Measurements from ENCODE around the gene TMEM72. TPM values are rescaled to one million over a fixed set of nuclear protein-coding genes. Genes with fewer than 3 reads are reported as not detected.
A peak's percentile ranks its signal among the peaks of the same experiment; 100 is the strongest.

The TMEM72 gene
- total and polyA plus RNA-seq, 4 donors: 0.02 to 0.33 TPM; not detected in 2

- WGBS: 94% methylated on average over 9 of the region's 9 CpGs
- H3K9ac ChIP-seq (ENCODE audit: low read depth in 1 of 2, low read length in 2 of 2): no peak overlapping the region
Observed at GRCh38 chr10:44982496-44982895, 71.4 kb downstream of the TMEM72 start.

More at GRCh38 chr10:44982496-44982895, 71.4 kb downstream of the TMEM72 start:
- peaks cover 0 to under 1% (median 0%) of the 10 kb centered on the region in 4 donors for H3K36me3 ChIP-seq (ENCODE audit: control insufficient read depth in 4 of 4, insufficient read depth in 3 of 4, low read depth in 1 of 4, low read length in 3 of 4)
- H3K27me3 ChIP-seq (ENCODE audit: control insufficient read depth in 4 of 4, insufficient read depth in 4 of 4, low read length in 3 of 4): no peaks in the 10 kb centered on the region
- TF ChIP-seq MAX (IDR thresholded peaks at IDR 0.05) (no peak), FOXA2 (IDR thresholded peaks at IDR 0.05) (no peak), GABPA (IDR thresholded peaks at IDR 0.05 in 1 of 2, conservative IDR thresholded peaks at IDR 0.05 in 1 of 2) (no peak), YY1 (IDR thresholded peaks at IDR 0.05) (no peak), SP1 (IDR thresholded peaks at IDR 0.05) (no peak), RAD21 (IDR thresholded peaks at IDR 0.05) (no peak), FOXA1 (IDR thresholded peaks at IDR 0.05) (no peak), CTCF (IDR thresholded peaks at IDR 0.05; ENCODE audit: low read depth, low read length, missing input control) (no peak), EGR1 (IDR thresholded peaks at IDR 0.05; ENCODE audit: low read depth in 2 of 2) (no peak), RXRA (IDR thresholded peaks at IDR 0.05) (no peak), HNF4A (conservative IDR thresholded peaks at IDR 0.05) (no peak), ZBTB33 (IDR thresholded peaks at IDR 0.05) (no peak), NR2F2 (IDR thresholded peaks at IDR 0.05) (no peak), JUND (IDR thresholded peaks at IDR 0.05) (no peak), TAF1 (conservative IDR thresholded peaks at IDR 0.05) (no peak)
- TF ChIP-seq, protein P1, sequence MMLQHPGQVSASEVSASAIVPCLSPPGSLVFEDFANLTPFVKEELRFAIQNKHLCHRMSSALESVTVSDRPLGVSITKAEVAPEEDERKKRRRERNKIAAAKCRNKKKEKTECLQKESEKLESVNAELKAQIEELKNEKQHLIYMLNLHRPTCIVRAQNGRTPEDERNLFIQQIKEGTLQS (IDR thresholded peaks at IDR 0.05): no peak
- TF ChIP-seq, protein P2, sequence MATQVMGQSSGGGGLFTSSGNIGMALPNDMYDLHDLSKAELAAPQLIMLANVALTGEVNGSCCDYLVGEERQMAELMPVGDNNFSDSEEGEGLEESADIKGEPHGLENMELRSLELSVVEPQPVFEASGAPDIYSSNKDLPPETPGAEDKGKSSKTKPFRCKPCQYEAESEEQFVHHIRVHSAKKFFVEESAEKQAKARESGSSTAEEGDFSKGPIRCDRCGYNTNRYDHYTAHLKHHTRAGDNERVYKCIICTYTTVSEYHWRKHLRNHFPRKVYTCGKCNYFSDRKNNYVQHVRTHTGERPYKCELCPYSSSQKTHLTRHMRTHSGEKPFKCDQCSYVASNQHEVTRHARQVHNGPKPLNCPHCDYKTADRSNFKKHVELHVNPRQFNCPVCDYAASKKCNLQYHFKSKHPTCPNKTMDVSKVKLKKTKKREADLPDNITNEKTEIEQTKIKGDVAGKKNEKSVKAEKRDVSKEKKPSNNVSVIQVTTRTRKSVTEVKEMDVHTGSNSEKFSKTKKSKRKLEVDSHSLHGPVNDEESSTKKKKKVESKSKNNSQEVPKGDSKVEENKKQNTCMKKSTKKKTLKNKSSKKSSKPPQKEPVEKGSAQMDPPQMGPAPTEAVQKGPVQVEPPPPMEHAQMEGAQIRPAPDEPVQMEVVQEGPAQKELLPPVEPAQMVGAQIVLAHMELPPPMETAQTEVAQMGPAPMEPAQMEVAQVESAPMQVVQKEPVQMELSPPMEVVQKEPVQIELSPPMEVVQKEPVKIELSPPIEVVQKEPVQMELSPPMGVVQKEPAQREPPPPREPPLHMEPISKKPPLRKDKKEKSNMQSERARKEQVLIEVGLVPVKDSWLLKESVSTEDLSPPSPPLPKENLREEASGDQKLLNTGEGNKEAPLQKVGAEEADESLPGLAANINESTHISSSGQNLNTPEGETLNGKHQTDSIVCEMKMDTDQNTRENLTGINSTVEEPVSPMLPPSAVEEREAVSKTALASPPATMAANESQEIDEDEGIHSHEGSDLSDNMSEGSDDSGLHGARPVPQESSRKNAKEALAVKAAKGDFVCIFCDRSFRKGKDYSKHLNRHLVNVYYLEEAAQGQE (IDR thresholded peaks at IDR 0.05): no peak
- no peak overlapping the region for H3K4me3 ChIP-seq (ENCODE audit: low read depth in 1 of 3, low read length in 3 of 3)
- H3K4me1 ChIP-seq (ENCODE audit: control insufficient read depth in 4 of 4, insufficient read depth in 4 of 4, low read length in 3 of 4): peaks cover 27 to 40% (median 34%) of the 10 kb centered on the region in 4 donors
- peak overlapping the region; percentile 91 to 94 for H3K27ac ChIP-seq (ENCODE audit: low read depth in 1 of 2, low read length in 2 of 2)
- H3K9me3 ChIP-seq (ENCODE audit: control insufficient read depth in 4 of 4, low read length in 3 of 4): no peaks in the 10 kb centered on the region
- no peak for DNase-seq (ENCODE audit: low spot score)
